ENCODE results near the gene PRKACA.

DNA sequence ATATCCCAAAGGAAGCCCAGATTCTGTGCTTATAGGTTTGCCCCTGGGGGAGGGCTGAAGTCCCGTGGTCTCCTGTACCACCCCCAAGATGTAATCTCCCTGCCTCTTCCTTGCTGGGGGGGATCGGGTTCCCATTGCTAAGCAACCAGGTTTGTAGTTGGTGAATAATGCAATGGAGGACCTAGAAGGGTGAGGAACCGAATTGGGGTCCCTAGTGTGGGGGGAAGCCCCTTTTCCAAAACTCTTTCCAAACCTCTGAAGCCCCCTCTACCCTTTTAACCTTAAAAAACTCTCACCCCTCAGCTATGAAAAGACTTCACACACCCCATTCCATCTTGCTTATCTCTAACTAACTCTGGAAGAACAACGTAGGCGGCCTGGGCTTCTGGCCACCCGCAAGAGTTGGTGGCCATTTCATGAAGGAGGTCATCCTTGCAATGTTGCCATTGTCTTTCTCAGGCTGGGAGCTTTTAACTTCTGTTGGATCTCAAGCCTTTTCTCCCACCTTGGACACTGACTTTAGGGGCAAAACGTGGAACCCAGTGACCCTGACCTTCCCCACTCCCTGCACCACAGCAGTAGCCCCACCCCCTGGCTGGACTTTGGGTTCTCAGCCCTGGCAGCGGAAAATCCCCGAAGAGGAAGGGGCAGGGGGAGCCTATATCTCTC, 56.3 kb downstream of the PRKACA start:
- TF ChIP-seq, protein P1, sequence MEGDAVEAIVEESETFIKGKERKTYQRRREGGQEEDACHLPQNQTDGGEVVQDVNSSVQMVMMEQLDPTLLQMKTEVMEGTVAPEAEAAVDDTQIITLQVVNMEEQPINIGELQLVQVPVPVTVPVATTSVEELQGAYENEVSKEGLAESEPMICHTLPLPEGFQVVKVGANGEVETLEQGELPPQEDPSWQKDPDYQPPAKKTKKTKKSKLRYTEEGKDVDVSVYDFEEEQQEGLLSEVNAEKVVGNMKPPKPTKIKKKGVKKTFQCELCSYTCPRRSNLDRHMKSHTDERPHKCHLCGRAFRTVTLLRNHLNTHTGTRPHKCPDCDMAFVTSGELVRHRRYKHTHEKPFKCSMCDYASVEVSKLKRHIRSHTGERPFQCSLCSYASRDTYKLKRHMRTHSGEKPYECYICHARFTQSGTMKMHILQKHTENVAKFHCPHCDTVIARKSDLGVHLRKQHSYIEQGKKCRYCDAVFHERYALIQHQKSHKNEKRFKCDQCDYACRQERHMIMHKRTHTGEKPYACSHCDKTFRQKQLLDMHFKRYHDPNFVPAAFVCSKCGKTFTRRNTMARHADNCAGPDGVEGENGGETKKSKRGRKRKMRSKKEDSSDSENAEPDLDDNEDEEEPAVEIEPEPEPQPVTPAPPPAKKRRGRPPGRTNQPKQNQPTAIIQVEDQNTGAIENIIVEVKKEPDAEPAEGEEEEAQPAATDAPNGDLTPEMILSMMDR (IDR thresholded peaks at IDR 0.05), result no peak
- no peak for TF ChIP-seq POLR2A (IDR thresholded peaks at IDR 0.05)
